K562 (cell line): ENCODE measurements around the gene LRP2. TPM values are rescaled to one million over a fixed set of nuclear protein-coding genes. Genes with fewer than 3 reads are reported as not detected.

ENCODE experiments used
- IRF2 ChIP-seq: sonication (generic); formaldehyde crosslinking; IDR thresholded peaks from 2 replicates; pipeline ENCODE4 v1.8.1; 2022; ENCODE audit warnings: mild to moderate bottlenecking, missing genetic modification reagents
- KAT8 ChIP-seq: fragments of 450-650 bp; IDR thresholded peaks from 2 replicates; pipeline ENCODE4 v1.6.1; 2016; ENCODE audit warnings: low read depth, mild to moderate bottlenecking
- RERE ChIP-seq: sonication (generic); formaldehyde crosslinking; IDR thresholded peaks from 2 replicates; pipeline ENCODE4 v1.8.0; 2023; ENCODE audit warnings: missing genetic modification reagents, mild to moderate bottlenecking, borderline replicate concordance
- SUPT5H ChIP-seq: fragments of 450-650 bp; IDR thresholded peaks from 2 replicates; pipeline ENCODE4 v1.6.1; 2016
- TAF7 ChIP-seq: fragments of 450-650 bp; IDR thresholded peaks from 2 replicates; pipeline ENCODE4 v1.6.1; 2016; ENCODE audit warnings: missing genetic modification characterization, missing compliant biosample characterization
- THRAP3 ChIP-seq: fragments of 450-650 bp; IDR thresholded peaks from 2 replicates; pipeline ENCODE4 v1.6.1; 2016; ENCODE audit warnings: mild to moderate bottlenecking, inconsistent platforms, borderline replicate concordance
- ZBTB5 ChIP-seq: fragments of 450-650 bp; IDR thresholded peaks from 2 replicates; pipeline ENCODE4 v1.6.1; 2017; ENCODE audit warnings: antibody characterized with exemption
- ZNF280A ChIP-seq: fragments of 450-650 bp; IDR thresholded peaks from 2 replicates; pipeline ENCODE4 v1.6.1; 2018; ENCODE audit warnings: mild to moderate bottlenecking, low read depth; ENCODE audit not compliant: partially characterized antibody
- ZNF311 ChIP-seq: fragments of 250-450 bp; sonication (Bioruptor Pico); IDR thresholded peaks from 2 replicates; pipeline ENCODE4 v1.4.0; 2020; ENCODE audit warnings: mild to moderate bottlenecking, moderate library complexity
- polyA plus RNA-seq, 8 experiments: library from polyadenylated mRNA; depleted of rRNA in 4 of 8; stranded (reverse) in 5 of 8; unstranded in 3 of 8; fragments of >200 nt; fragmentation: Nextera tagmentation in 2 of 8; fragmentation: Illumina TruSeq in 1 of 8; extraction: Ambion mirVana in 2 of 8; extraction: Trizol in 1 of 8; gene quantifications; 2 replicates each; pipeline versions ENCODE4 v1.2.1 to v1.2.3, GENCODE V29; 2011 to 2014; ENCODE audit warnings: inconsistent platforms in 1 of 8, missing spikeins in 1 of 8
- total RNA-seq, 7 experiments: library from RNA; depleted of rRNA in 6 of 7; stranded (reverse); fragments of >200 nt in 6 of 7; fragmentation: Illumina TruSeq in 2 of 7; extraction: Trizol in 2 of 7; gene quantifications; 2 replicates each; pipeline versions ENCODE4 v1.2.1 to v1.2.3, GENCODE V29; 2011 to 2021; ENCODE audit warnings: low replicate concordance in 1 of 7
- TF ChIP-seq, protein P1 (sequence below), 2 experiments: fragments of 450-650 bp; IDR thresholded peaks; 2 replicates each; pipeline ENCODE4 v1.6.1; 2016; ENCODE audit warnings: mild to moderate bottlenecking in 2 of 2, borderline replicate concordance in 1 of 2, low read depth in 1 of 2, moderate library complexity in 1 of 2

LRP2 gene
- total and polyA plus RNA-seq, 9 of the 15 experiments (the other 6 are each of a cell fraction or from before 2014, with no cell fraction given) = 0.04 to 0.18 (median 0.11) TPM; not detected in 1

DNA sequence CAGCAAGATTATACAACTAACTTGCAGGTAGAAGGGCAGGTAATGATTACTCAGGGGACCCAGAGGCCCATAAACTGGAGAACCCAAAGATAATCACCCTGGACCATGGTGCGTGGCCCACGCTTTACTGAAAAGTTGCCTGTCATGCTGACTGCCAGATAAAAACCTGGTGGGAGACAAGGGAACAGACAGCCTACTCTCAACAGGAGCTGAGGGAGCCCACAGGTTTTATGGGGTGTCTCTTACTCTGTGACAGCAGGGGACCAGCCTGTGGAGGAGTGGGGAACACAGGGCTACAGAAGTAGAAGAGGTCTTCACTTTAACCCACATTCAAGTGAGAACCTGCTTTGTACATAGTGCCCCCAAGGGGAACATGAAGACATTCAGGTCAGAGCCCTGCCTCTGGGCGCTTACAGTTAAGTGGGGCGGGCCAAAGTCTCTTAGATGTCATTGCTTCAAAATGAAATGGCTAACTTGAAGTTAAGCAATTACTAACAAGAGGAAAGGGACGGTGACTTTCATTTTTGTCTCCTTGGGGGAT is 232.6 kb downstream of the LRP2 start (continued):
- TF ChIP-seq ZBTB5 (no peak), ZNF280A (no peak), IRF2 (no peak), RERE (CRISPR knock-in tag) (no peak), THRAP3 (no peak), TAF7 (tag) (no peak), ZNF311 (CRISPR knock-in tag) (no peak), SUPT5H (no peak), KAT8 (no peak)
- TF ChIP-seq, protein P1, sequence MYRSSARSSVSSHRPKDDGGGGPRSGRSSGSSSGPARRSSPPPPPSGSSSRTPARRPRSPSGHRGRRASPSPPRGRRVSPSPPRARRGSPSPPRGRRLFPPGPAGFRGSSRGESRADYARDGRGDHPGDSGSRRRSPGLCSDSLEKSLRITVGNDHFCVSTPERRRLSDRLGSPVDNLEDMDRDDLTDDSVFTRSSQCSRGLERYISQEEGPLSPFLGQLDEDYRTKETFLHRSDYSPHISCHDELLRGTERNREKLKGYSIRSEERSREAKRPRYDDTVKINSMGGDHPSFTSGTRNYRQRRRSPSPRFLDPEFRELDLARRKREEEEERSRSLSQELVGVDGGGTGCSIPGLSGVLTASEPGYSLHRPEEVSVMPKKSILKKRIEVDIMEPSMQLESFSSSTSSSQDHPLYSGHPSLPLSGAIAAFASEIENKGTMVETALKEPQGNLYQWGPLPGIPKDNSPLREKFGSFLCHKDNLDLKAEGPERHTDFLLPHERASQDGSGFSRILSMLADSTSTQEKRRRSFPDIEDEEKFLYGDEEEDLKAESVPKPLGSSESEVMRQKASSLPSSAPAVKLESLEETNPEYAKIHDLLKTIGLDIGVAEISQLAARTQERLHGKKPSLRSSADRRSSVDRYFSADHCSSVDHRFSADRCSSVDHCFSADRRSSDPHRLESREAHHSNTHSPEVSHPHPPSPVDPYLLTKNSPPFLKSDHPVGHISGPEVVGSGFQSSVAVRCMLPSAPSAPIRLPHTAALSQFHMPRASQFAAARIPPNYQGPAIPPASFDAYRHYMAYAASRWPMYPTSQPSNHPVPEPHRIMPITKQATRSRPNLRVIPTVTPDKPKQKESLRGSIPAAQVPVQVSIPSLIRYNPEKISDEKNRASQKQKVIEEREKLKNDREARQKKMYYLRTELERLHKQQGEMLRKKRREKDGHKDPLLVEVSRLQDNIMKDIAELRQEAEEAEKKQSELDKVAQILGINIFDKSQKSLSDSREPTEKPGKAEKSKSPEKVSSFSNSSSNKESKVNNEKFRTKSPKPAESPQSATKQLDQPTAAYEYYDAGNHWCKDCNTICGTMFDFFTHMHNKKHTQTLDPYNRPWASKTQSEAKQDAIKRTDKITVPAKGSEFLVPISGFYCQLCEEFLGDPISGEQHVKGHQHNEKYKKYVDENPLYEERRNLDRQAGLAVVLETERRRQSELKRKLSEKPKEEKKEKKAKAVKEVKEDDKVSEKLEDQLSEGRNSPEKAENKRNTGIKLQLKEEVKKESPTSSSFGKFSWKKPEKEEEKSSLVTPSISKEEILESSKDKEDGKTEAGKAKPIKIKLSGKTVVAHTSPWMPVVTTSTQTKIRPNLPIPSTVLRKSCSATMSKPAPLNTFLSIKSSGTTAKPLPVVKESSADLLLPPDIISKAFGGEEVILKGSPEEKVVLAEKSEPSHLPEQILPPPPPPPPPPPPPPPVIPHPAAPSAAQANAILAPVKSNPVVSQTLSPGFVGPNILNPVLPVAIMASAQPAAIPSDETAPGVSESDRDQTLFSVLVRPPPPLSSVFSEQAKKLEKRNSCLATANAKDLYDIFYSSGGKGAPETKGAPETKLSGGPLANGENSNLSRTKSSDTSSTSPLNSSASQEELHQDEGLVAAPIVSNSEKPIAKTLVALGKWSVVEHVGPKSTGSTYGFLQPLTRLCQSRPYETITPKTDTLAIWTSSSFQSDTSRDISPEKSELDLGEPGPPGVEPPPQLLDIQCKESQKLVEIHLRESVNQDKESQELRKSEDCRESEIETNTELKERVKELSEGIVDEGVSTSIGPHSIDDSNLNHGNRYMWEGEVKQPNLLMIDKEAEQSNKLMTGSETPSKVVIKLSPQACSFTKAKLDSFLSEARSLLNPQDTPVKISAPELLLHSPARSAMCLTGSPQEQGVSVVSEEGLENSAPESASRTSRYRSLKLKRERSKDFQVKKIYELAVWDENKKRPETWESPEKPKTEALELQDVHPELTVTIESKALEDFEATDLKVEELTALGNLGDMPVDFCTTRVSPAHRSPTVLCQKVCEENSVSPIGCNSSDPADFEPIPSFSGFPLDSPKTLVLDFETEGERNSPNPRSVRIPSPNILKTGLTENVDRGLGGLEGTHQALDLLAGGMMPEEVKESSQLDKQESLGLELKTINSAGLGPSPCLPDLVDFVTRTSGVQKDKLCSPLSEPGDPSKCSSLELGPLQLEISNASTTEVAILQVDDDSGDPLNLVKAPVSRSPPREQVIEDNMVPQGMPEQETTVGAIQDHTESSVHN (IDR thresholded peaks at IDR 0.05; ENCODE audit: borderline replicate concordance in 1 of 2, low read depth in 1 of 2) = no peak; a peak in 1 of 4 replicates
